22Rv1 (cell line): ENCODE data around the gene TOR4A.
A peak's percentile ranks its signal among the peaks of the same experiment; 100 is the strongest.

Source experiments
- H3K27ac ChIP-seq: fragments of 450-650 bp; 2 replicates; pipeline ENCODE4 v1.5.1; 2017
- CTCF ChIP-seq: fragments of 450-650 bp; IDR thresholded peaks from 2 replicates; pipeline ENCODE4 v1.5.1; 2017; ENCODE audit warnings: mild to moderate bottlenecking
- ZFX ChIP-seq: fragments of 450-650 bp; IDR thresholded peaks from 2 replicates; pipeline ENCODE4 v1.6.1; 2017; ENCODE audit warnings: antibody characterized with exemption, borderline replicate concordance

The TOR4A gene

GRCh38 chr9:137273611-137274320 lies 3.8 kb upstream of the TOR4A start:
- peak overlapping the region; percentile 98 for H3K27ac ChIP-seq
- TF ChIP-seq CTCF (no peak), ZFX (no peak)

GRCh38 chr9:137275203-137275587 lies 2.3 kb upstream of the TOR4A start:
- H3K27ac ChIP-seq = no peak overlapping the region
- TF ChIP-seq ZFX = no peak
- TF ChIP-seq CTCF = no peak

GRCh38 chr9:137275588-137276472 lies 1.7 kb upstream of the TOR4A start:
- H3K27ac ChIP-seq = peak overlapping the region; percentile 27; the same call in 1 of the 2 replicates
- TF ChIP-seq ZFX (no peak), CTCF (no peak)

GRCh38 chr9:137276473-137277328 lies 825 bp upstream of the TOR4A start:
- TF ChIP-seq CTCF = no peak
- no peak for TF ChIP-seq ZFX
- H3K27ac ChIP-seq = peak overlapping the region; percentile 27; the same call in 1 of the 2 replicates

- TF ChIP-seq ZFX (no peak), CTCF (no peak)
- no peak overlapping the region for H3K27ac ChIP-seq
Observed at GRCh38 chr9:137278061-137278701, 655 bp downstream of the TOR4A start.

- H3K27ac ChIP-seq = no peak overlapping the region
- TF ChIP-seq ZFX (no peak), CTCF (no peak)
Observed at GRCh38 chr9:137278721-137279711, 1.5 kb downstream of the TOR4A start.
